Measurements from ENCODE around the gene NPHP1. TPM values are rescaled to one million over a fixed set of nuclear protein-coding genes. Genes with fewer than 3 reads are reported as not detected.
"Not testable (repeated sequence)": the region's sequence is repeated elsewhere in the genome, so short reads cannot be mapped to it uniquely, and the experiment has no call there.

The NPHP1 gene
- total RNA-seq, 2 donors from 2014 or later = 5.2 to 9.7 TPM

GRCh38 chr2:110216199-110216598, 11.4 kb upstream of the NPHP1 start:
- Histone ChIP-seq H3K4me1 (replicated peaks) (no peaks in the 10 kb centered on the region), H3K4me3 (no peak overlapping the region), H3K36me3 (no peaks in the 10 kb centered on the region), H3K9me3 (no peaks in the 10 kb centered on the region), H3K27ac (no peak overlapping the region), H3K27me3 (replicated peaks; ENCODE audit: insufficient read depth) (no peaks in the 10 kb centered on the region)
- TF ChIP-seq POLR2AphosphoS5 (IDR thresholded peaks at IDR 0.05) (no peak), CTCF (IDR thresholded peaks at IDR 0.05) (no peak), POLR2A (IDR thresholded peaks at IDR 0.05) (no peak)
- intact Hi-C loops (cut with DNase I) = no loop called here
- WGBS = 50% methylated on average over 3 of the region's 3 CpGs
- no peak for DNase-seq (ENCODE audit: low spot score)

GRCh38 chr2:110215566-110216158, 10.8 kb upstream of the NPHP1 start:
- H3K27me3 ChIP-seq (replicated peaks; ENCODE audit: insufficient read depth) = no peaks in the 10 kb centered on the region
- no peaks in the 10 kb centered on the region for H3K9me3 ChIP-seq
- H3K27ac ChIP-seq = no peak overlapping the region
- no peak overlapping the region for H3K4me3 ChIP-seq
- H3K36me3 ChIP-seq = no peaks in the 10 kb centered on the region
- TF ChIP-seq POLR2AphosphoS5 (IDR thresholded peaks at IDR 0.05) = no peak
- H3K4me1 ChIP-seq (replicated peaks) = no peaks in the 10 kb centered on the region
- no peak for DNase-seq (ENCODE audit: low spot score)
- WGBS = 79% methylated on average over 4 of the region's 4 CpGs
- intact Hi-C loops (cut with DNase I) = no loop called here

GRCh38 chr2:110215091-110215490, 10.3 kb upstream of the NPHP1 start:
- Histone ChIP-seq H3K27me3 (replicated peaks; ENCODE audit: insufficient read depth) (no peaks in the 10 kb centered on the region), H3K4me3 (no peak overlapping the region), H3K9me3 (no peaks in the 10 kb centered on the region), H3K27ac (no peak overlapping the region), H3K4me1 (replicated peaks) (no peaks in the 10 kb centered on the region), H3K36me3 (no peaks in the 10 kb centered on the region)
- 82% methylated on average over 2 of the region's 2 CpGs for WGBS
- intact Hi-C loops (cut with DNase I) = no loop called here
- DNase-seq (ENCODE audit: low spot score) = no peak
- TF ChIP-seq POLR2AphosphoS5 (IDR thresholded peaks at IDR 0.05) (no peak), POLR2A (IDR thresholded peaks at IDR 0.05) (no peak), CTCF (IDR thresholded peaks at IDR 0.05) (no peak)

GRCh38 chr2:110213522-110213921, 8.7 kb upstream of the NPHP1 start:
- H3K4me1 ChIP-seq (replicated peaks); DNase-seq (ENCODE audit: low spot score); H3K9me3 ChIP-seq; H3K27ac ChIP-seq; H3K36me3 ChIP-seq; H3K27me3 ChIP-seq (replicated peaks; ENCODE audit: insufficient read depth); H3K4me3 ChIP-seq; intact Hi-C loops (cut with DNase I): not testable (repeated sequence)
- 81% methylated on average over 3 of the region's 3 CpGs for WGBS

- Histone ChIP-seq H3K36me3 (no peaks in the 10 kb centered on the region), H3K4me1 (replicated peaks) (no peaks in the 10 kb centered on the region), H3K9me3 (no peaks in the 10 kb centered on the region), H3K27ac (peak within 1 kb of the TSS; percentile 66 to 73), H3K4me3 (peak within 1 kb of the TSS; percentile 54 to 68), H3K27me3 (replicated peaks; ENCODE audit: insufficient read depth) (no peaks in the 10 kb centered on the region)
- WGBS = under 1% methylated on average over 54 of the region's 54 CpGs
- intact Hi-C loops (cut with DNase I) = no loop called here
- DNase-seq (ENCODE audit: low spot score) = peak; percentile 52
- peak; percentile 94 for TF ChIP-seq POLR2AphosphoS5 (IDR thresholded peaks at IDR 0.05)
- TF ChIP-seq POLR2A (IDR thresholded peaks at IDR 0.05) = peak; percentile 42
- peak in 1 of 4 experiments; percentile 12 for TF ChIP-seq CTCF (IDR thresholded peaks at IDR 0.05)
Measured at GRCh38 chr2:110211938-110212858, 7.4 kb upstream of the NPHP1 start, which contains the start of gene MTLN. TSS of gene MTLN (minus strand) at chr2:110212547. CDS start at chr2:110212525, 22 bp downstream.

Measured in prostate gland (tissue), 2 donors.